A549 treated with AZD2906 at 1 μM for 4 hours (cell line): ENCODE results near the gene RWDD1. TPM values are rescaled to one million over a fixed set of nuclear protein-coding genes. Genes with fewer than 3 reads are reported as not detected.

Experiments
- total RNA-seq: library from RNA; stranded (reverse); fragments of 200-300 nt; extraction: Qiagen RNA extraction; gene quantifications from 5 replicates; pipeline ENCODE4 v1.2.3, GENCODE V29; 2022

Gene RWDD1
- total RNA-seq = 25.3 to 33.2 TPM (median 31.4 TPM) in 5 replicates

GRCh38 chr6:116570856-116571682 lies at the start of gene RWDD1:
TSS of gene RWDD1 (plus strand) at chr6:116571504. CDS start at chr6:116571583, 79 bp downstream.

GRCh38 chr6:116545651-116546050 lies 25.7 kb upstream of the RWDD1 start, which contains the start of gene TRAPPC3L:
TSS of gene TRAPPC3L (minus strand) at chr6:116545684. CDS start at chr6:116545514, 170 bp downstream.

GRCh38 chr6:116553451-116553850 lies 17.9 kb upstream of the RWDD1 start, which contains the start of gene CALHM4:
TSS of gene CALHM4 (plus strand) at chr6:116553751. CDS start at chr6:116553794, 43 bp downstream.

GRCh38 chr6:116615937-116616736 lies 44.8 kb downstream of the RWDD1 start, which contains the start of gene RSPH4A:
TSS of gene RSPH4A (plus strand) at chr6:116616479. CDS start at chr6:116616624, 145 bp downstream.

Other genes starting within 250 kb of the RWDD1 start
- 10.8 to 14.9 TPM (median 13.3 TPM) in 5 replicates for gene DSE, start 200.6 kb upstream of the RWDD1 start, total RNA-seq
- gene CALHM6, start 110.1 kb upstream of the RWDD1 start, total RNA-seq = not detected in 5 replicates
- gene CALHM5, start 59.9 kb upstream of the RWDD1 start, total RNA-seq = 0.03 to 0.09 TPM (median 0.05 TPM) in 5 replicates
- not detected in 5 replicates for gene TRAPPC3L, start 25.8 kb upstream of the RWDD1 start, total RNA-seq
- not detected in 5 replicates for gene CALHM4, start 17.8 kb upstream of the RWDD1 start, total RNA-seq
- gene RSPH4A, start 45.0 kb downstream of the RWDD1 start, total RNA-seq = 0.12 to 0.20 TPM (median 0.15 TPM) in 5 replicates
- gene ZUP1, start 97.3 kb downstream of the RWDD1 start, total RNA-seq = 6.2 to 7.3 TPM (median 6.7 TPM) in 5 replicates
- 0.85 to 2.0 TPM (median 1.4 TPM) in 5 replicates for gene KPNA5, start 109.7 kb downstream of the RWDD1 start, total RNA-seq
- gene FAM162B, start 194.2 kb downstream of the RWDD1 start, total RNA-seq = 0.09 TPM in 1 of 5 replicates, not detected in the others